Activated T-cell treated with anti-CD3 and anti-CD28 coated beads for 48 hours (primary cell): ENCODE results near the gene LRRC3.
"Not testable (repeated sequence)": the region's sequence is repeated elsewhere in the genome, so short reads cannot be mapped to it uniquely, and the experiment has no call there.

Source experiments
- DNase-seq: peaks from one replicate; pipeline ENCODE4 v3.0.0-alpha.2; 2020; ENCODE audit warnings: low read depth

The LRRC3 gene

DNA sequence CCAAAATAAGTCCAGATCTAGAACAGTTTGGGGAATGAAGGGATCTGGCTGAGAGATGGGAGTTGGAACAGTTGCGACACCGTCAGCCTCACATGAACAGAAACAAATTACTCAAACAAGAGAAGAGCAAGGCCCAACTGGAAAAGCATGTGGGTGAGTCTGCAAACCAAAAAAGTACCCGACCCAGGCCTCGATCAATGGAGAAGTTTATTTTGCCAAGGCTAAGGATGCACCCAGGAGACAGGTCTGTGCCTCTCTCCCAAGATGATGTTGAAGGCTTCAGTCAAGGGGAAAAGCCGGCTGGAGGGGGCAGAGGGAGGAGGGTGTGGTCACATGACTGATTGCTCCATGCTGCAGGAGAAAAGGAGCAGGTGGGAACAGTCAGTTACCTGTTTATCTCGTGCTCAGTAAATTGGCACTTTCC, 42.4 kb downstream of the LRRC3 start:
- no peak for DNase-seq

DNA sequence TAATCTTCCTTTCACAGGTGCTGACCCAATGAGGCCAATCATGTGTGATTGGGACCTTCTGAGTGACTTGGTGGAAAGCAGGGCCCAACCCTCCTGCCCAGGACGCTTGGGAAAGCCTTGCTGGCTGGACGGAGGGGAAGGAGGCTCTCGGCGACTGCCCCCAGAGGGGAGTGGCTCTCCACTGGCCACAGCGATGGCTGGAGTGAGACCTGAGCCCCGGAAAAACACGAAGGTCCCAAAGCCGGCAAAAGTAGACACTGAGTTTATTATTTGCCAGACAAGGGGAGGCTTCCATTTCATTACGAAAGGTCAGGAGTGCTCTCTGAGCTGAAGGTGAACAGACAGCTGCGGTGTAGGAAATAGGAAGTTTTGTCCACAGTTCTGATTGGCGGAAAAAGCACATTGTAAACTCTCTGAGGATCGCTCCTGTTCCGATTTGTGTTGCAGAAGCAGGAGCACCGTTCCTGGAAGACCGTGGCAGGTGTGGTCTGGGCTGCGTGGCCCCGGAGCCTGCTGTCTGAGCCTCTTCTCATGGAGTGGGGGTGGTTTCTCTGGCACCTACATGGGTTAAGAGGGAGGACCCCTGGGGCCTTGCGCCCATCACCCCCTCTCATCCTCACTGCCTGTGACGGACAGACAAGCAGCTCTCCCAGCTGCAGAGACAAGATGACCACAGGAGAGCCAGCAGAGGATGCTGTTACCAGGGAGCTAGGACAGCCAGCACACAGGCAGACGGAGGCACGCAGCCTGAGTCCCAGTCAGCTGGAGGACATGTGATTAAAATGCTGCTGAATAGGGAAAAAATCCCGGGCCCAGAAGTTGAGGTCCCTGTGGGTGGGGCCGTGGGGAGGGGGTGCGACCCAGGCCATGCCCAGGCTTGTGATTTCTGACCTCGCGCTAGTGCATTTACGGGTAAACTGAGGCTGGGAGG, 43.2 kb downstream of the LRRC3 start:
- no peak for DNase-seq

DNA sequence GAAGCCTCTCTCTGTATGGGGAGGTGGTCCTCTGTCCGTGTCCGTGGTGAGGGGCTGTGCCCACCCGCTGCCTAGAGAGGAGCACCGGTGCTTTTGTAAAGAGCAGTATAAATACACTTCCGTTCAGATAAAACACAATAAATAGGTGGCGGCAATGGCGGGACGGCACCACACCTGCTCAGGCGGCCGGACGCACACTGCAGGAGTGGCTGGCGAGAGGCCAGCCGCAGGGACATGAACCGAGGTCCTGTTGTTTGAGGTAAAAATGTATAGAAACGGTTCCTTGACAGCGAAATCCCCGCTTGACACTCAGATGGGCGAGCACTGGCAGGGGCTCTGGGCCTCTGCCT, 43.9 kb downstream of the LRRC3 start:
- no peak for DNase-seq

DNA sequence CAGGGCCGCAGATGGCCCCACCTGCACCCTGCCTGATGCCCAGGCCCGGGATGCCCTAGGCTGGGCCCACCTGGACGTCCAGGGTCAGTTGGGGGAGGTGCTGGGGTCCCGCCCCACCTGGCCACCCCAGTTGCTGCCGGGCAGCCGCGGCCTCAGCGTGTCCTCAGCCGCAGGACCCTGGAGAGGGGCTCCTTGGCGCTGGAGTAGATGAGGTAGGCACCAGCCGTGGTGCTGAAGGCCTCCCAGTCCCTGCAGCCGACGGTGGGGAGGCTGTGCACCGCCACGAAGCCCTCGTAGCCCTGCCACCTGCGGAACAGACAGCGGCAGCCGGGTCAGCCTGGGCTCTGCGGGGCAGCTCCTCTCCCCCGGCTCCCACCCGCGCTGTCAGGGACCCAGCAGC, 44.3 kb downstream of the LRRC3 start:
- DNase-seq, result no peak

DNA sequence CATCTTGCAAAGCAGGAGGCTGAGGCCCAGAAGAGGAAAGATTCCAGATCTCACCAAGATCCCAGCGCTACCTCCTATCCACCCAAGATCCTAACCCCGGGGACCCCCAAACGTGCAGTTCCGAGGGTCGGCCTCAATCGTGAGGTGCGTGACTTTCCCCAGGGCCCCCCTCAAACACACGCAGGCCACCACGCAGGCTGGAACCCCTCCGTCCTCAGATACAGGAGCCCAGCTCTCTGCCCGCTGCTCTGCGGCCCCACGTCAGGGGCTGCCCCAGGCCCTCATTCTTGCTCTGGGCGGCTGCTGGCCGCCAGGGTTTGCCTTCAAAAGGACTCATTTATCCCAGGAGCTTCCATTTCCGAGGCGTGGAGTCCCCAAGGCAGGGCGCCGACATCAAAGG, 44.8 kb downstream of the LRRC3 start:
- no peak for DNase-seq

DNA sequence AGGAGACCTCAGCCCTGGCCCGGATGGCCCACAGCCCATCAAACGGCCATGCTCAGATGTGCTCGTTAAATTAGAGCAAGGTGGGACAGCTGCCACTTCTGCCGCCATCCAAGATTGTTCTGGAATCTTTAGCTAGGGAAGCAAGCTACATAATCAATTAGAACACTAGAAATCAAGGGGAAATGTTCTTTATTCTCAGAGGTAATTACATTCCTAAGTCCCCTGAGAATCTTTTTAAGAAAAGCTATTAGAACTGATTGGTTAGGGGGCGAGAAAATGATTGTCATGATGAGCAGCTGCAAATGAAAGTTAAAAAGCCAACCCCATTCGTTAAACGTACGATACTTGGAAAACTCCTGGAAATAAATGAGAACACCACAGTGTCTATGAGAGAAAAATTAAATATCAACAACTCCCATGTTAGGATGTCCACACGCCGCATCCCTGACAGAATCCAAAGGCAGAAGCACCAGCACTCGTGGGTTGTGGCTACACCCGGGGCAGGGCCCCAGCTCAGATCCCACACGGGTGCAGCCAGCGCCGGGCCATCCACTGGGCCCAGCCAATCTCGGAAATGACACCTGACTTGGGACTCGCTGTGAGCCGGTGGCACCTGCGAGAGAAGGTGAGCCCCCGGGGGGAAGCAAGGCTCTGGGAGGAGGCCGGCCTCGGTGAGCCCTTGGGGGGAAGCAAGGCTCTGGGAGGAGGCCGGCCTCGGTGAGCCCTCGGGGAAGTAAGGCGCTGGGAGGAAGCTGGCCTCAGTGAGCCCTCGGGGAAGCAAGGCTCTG, 47.1 kb downstream of the LRRC3 start:
- DNase-seq, result no peak

DNA sequence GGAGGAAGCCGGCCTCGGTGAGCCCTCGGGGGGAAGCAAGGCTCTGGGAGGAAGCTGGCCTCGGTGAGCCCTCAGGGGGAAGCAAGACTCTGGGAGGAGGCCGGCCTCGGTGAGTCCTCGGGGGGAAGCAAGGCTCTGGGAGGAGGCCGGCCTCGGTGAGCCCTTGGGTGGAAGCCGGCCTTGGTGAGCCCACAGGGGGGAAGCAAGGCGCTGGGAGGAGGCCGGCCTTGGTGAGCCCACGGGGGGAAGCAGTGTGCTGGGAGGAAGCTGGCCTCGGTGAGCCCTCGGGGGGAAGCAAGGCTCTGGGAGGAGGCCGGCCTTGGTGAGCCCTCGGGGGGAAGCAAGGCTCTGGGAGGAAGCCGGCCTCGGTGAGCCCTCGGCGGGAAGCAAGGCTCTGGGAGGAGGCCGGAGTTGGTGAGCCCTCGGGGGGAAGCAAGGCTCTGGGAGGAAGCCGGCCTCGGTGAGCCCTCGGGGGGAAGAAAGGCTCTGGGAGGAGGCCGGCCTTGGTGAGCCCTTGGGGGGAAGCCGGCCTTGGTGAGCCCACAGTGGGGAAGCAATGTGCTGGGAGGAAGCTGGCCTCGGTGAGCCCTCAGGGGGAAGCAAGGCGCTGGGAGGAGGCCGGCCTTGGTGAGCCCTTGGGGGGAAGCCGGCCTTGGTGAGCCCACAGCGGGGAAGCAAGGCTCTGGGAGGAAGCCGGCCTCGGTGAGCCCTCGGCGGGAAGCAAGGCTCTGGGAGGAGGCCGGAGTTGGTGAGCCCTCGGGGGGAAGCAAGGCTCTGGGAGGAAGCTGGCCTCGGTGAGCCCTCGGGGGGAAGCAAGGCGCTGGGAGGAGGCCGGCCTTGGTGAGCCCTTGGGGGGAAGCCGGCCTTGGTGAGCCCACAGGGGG, 47.9 kb downstream of the LRRC3 start:
- not testable (repeated sequence) for DNase-seq

DNA sequence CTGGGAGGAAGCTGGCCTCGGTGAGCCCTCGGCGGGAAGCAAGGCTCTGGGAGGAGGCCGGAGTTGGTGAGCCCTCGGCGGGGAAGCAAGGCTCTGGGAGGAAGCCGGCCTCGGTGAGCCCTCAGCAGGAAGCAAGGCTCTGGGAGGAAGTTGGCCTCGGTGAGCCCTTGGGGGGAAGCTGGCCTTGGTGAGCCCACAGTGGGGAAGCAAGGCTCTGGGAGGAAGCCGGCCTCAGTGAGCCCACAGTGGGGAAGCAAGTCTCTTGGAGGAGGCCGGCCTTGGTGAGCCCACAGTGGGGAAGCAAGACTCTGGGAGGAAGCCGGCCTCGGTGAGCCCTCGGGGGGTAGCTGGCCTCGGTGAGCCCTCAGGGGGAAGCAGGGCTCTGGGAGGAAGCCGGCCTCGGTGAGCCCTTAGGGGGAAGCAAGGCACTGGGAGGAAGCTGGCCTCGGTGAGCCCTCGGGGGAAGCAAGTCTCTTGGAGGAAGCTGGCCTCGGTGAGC, 48.6 kb downstream of the LRRC3 start:
- DNase-seq, result no peak

DNA sequence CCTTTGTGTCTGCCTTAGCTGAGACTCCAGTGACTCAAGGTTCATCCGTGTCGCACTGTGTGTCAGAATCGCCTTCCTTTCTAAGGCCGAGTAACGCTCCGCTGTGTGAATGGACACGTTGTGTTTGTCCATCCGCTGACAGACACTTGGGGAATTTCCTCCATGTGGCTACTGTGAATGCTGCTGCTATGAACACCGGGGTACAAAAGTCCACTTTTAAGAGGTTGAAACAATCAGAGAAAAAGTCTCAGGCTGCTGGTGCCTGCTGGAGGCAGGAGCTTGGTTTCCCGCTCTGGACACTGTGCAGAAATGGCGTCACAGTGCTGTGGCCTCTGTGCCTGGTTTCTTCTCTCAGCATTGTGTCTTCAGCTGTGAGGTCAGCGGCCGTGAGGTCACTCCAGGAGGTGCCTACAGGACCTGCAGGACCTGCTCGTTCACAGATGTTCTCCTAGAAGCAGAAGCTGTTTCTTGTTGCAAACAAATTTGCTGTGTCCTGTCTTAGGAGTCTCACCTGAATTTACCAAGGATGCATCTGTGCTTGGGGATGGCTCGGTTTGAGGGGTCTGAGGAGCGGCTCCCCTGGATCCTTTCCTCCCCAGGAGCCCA, 50.5 kb downstream of the LRRC3 start:
- DNase-seq, result no peak

DNA sequence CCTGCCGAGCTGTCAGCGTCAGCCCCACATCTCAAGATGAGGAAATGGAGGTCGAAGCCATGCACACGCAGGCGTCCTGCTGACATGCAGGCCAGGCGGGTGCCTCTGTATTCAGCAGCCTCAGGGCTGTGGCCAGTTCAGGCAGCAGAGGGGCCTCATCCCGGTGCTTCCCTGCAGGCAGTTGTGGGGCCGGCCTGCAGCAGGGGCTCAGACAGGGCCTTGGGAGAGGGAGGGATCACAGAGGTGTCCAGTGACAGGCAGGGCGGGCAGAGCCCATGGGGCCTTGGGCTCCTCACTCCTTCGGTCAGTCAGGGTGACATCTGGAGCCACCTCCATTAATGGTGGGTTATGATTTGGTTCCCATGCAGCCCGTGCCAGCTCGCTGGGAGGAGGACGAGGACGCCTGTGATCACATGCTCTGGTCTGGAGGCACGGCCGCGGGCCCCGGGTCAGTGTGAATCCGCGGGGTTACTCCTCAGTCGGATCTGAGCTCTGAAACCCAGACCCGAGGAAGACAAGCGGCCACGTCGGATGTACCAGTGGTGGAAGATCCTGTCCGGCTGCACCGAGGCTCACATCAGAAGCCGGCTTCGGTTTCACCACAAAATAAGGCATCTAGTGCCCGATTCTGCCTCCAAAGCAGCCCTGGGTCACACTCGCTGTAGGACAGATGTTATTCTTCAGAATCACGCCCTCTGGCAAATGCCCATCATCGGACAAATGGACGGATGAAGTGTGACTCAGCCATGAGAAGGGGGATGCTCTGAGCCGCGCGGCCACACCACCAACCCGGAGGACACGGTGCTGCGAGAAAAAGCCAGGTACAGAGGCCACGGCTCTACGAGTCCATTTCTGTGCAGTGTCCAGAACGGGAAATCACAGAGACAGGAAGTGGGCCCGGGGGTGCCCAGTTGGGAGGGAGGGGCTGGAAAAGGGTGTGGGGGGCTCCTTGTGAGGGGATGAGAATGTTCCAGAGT, 51.3 kb downstream of the LRRC3 start:
- DNase-seq, result no peak

DNA sequence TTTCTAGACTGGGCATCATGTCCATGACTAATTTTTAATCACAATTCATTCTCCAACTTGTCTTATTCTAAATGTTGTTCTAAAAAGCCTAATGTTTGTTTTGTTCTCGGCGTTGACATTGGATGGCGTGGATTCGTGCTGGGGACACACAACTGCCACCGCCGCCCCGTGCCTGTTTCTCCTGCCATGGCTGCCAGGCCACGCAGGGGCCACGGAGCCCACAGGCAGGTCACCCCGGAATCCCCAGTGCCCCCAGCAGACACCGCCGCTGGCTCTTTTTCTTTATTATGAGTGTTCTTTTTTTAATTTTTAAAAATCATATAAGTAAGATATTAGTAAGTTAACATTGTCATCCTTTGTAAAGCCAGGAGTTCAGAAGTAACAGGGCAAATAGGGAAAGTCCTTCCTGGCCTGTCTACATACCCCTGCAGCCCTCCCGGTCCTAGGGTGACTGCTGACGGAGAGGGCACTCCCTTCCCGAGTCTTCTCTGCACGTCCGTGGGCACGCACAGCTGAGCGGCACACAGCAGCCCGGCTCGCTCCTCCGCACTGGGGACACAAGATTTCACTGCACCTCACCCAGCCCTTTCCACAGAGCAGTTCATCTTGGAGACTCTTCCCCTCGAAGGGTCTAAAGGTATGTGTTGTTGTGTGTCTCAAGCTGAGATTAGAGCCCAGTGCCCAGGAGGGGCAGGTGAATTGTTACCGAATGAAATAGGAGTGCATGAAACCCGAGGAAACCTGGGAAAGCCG, 52.5 kb downstream of the LRRC3 start:
- no peak for DNase-seq

DNA sequence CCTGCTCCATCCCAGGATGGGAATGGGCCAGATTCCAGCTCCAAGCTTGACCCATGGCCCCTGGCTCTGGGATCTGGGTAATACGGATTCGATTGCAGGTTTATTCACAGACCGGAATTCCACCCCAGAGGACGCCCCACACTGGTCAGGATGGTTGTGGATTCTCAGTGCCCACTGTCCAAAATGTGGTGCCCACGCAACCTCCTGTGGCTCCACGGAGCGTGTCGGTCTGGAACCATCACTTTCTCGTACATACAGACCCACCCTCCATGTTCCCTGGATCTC, 53.1 kb downstream of the LRRC3 start:
- DNase-seq, result no peak

DNA sequence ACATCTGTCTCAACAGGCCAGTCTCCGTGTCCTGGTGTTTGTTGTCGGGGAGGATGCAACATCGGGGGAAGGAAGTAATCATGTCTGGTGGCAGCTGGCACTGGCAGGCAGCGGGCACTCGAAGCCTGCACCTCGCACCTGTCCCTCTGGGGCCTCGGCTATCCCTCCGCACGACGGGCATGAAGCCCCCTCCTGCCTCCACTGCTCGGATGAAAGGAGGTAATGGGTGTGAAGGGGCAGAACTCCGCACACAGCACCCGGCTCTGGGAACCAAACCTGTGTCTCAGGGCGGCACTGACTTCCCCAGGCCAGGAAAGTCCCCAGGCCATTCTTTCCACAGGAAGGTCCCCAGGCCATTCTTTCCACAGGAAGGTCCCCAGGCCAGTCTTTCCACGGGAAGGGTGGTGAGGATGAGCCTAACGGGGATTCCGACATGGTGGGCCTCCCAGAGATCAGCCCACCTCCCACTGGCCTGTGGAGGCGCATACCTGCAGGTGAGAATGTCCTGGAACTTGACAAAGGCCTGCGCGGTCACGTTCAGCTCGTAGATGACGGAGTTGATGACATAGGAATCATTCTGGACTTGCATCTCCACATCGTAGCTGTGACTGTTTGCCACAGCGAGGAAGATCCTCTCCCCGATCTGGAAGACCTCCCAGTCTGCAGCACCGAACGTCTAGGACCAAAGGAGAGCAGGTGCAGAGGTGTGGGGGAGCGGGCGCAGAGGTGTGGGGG, 53.6 kb downstream of the LRRC3 start:
- no peak for DNase-seq

DNA sequence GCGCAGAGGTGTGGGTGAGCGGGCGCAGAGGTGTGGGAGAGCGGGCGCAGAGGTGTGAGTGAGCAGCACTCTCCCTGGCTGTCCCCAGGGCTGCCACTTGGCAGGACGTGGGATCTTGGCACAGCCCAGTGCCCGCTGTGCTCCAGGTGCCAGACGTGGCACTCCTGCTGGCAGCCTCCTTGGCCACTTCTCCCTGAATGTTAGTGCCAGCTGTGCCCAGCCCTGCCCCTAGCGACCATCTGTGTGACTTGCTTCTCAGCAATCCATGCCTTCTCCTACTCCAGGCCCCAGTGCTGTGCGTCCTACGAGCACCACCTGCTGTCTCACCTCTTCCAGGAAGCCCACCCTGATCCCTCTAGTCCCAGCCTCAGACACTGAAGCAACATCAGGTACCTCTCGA, 54.2 kb downstream of the LRRC3 start:
- no peak for DNase-seq

DNA sequence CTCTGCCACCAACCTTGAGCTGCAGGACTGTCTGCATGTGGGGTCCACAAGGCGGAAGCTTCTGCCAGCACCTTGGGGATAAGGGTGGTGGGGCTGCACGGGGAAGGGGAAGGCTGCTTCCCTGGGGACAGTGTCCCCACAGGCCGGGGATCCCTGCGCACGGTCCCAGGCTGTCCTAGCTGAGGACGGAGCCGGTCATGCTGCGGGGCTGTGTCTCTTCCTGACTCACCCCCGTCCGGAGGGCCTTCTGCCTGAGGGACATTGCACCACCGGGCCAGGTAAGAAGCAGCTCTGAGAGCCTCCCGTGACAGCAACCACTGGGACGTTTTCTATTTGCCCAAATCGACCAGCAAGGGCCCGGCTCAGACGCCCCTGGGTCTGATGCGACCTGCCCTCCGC, 54.8 kb downstream of the LRRC3 start:
- DNase-seq, result no peak

DNA sequence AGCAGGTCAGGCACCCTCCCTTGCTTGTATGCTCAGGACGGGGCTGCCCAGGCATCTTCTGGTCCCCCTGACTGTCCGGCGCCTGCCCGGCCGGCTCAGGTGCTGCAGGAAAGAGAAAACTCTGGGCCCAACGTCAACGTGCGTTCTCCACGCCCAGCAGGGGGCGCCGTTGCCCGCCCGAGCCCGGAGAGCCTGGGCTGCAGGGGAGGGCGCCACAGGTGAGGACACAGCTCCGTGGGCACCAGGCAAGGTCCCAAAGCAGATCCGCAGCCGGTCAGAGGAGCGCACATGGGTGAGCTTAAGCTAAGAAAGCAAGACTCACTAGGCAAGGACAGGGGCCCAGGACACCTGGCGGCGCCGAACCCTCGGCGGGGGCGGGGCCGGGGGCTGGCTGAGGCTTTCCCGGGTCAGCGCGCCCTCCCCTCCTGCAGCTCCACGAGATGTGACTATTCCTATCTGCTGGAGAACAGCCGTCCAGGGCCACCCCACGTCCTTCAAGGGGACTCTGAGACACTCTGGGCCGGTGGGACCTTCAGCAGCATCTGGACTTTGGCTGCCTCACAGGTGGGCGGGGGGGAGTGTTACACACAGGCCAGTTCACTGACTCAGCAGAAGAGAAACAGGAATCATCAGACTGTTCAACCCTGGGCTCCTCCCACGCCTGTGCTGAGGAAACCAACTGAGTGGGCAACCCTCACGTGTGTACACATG, 55.4 kb downstream of the LRRC3 start:
- DNase-seq, result peak; percentile 74

DNA sequence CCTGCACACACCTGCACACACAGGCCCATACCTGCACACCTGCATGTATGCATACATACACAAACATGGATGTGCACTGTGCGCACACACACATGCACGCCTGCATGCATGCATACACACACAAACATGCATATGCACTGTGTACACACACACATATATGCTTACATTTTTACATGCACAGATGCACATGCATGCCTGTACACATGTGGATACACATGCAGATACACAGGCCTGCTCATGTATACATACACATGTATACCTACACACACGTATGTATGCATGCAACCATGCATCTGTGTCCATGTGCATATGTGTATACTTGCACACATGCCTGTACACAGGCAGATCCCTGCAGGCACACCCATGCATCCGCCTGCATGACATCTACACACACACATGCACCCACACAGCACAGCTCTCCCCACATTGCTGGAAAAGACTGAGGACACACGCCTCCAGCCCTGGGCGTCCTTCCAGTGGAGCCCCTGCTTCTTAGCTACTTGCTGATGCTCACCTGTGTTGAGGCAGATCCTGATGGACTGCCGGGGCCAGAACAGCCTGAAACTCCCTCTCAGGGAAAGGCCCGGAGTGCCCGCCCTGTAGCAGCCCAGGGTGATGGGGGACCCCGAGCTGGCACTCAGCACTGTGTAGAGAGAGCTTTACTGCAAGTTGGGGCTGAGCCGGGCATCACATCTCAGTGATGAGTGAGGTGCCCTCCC, 56.1 kb downstream of the LRRC3 start:
- no peak for DNase-seq
